ENCODE results near the gene ZNF212. TPM values are rescaled to one million over a fixed set of nuclear protein-coding genes. Genes with fewer than 3 reads are reported as not detected.

The ZNF212 gene
- polyA plus RNA-seq, 3 donors from 2014 or later, result 1.3 to 10.7 (median 3.7) TPM

GRCh38 chr7:149278396-149278795 lies 38.9 kb downstream of the ZNF212 start:
- Mint-ChIP-seq H3K27me3 (ENCODE audit: low read depth in 3 of 3) (peaks cover 0 to 4% (median 4%) of the 10 kb centered on the region in 3 donors), H3K36me3 (peaks cover 11 to 37% (median 21%) of the 10 kb centered on the region in 3 donors), H3K4me1 (peaks cover 2 to 4% of the 10 kb centered on the region in 2 donors), H3K4me3 (no peak overlapping the region), H3K27ac (no peak overlapping the region), H3K9me3 (no peaks in the 10 kb centered on the region)
- DNase-seq, result no peak

- H3K36me3 Mint-ChIP-seq, result peaks cover 11 to 32% (median 17%) of the 10 kb centered on the region in 3 donors
- no peak for DNase-seq
- peaks cover 0 to 6% (median 4%) of the 10 kb centered on the region in 3 donors for H3K27me3 Mint-ChIP-seq (ENCODE audit: low read depth in 3 of 3)
- H3K9me3 Mint-ChIP-seq, result no peaks in the 10 kb centered on the region
- no peak overlapping the region for H3K4me3 Mint-ChIP-seq
- H3K27ac Mint-ChIP-seq, result no peak overlapping the region
- peaks cover 3 to 8% of the 10 kb centered on the region in 2 donors for H3K4me1 Mint-ChIP-seq
Observed at GRCh38 chr7:149279111-149279743, 39.8 kb downstream of the ZNF212 start.

GRCh38 chr7:149280151-149280550 lies 40.7 kb downstream of the ZNF212 start:
- no peak overlapping the region for H3K27ac Mint-ChIP-seq
- no peaks in the 10 kb centered on the region for H3K9me3 Mint-ChIP-seq
- DNase-seq, result no peak
- H3K27me3 Mint-ChIP-seq (ENCODE audit: low read depth in 3 of 3), result peaks cover 0 to 6% (median 4%) of the 10 kb centered on the region in 3 donors
- H3K4me1 Mint-ChIP-seq, result peaks cover 10 to 17% of the 10 kb centered on the region in 2 donors
- H3K4me3 Mint-ChIP-seq, result no peak overlapping the region
- peaks cover 9 to 25% (median 11%) of the 10 kb centered on the region in 3 donors for H3K36me3 Mint-ChIP-seq

- no peak for DNase-seq
- Mint-ChIP-seq H3K4me1 (peaks cover 14 to 24% of the 10 kb centered on the region in 2 donors), H3K36me3 (peaks cover 9 to 24% (median 11%) of the 10 kb centered on the region in 3 donors), H3K27me3 (ENCODE audit: low read depth in 3 of 3) (peaks cover 4 to 6% (median 4%) of the 10 kb centered on the region in 3 donors), H3K9me3 (no peaks in the 10 kb centered on the region), H3K27ac (peak overlapping the region in 1 of 6 donors; percentile 28), H3K4me3 (no peak overlapping the region)
Observed at GRCh38 chr7:149280661-149281507, 41.4 kb downstream of the ZNF212 start.

GRCh38 chr7:149281508-149282330 lies 42.3 kb downstream of the ZNF212 start:
- no peak for DNase-seq
- Mint-ChIP-seq H3K36me3 (peaks cover 3 to 20% (median 8%) of the 10 kb centered on the region in 3 donors), H3K27ac (peak overlapping the region in 1 of 6 donors; percentile 28), H3K4me1 (peaks cover 23 to 32% of the 10 kb centered on the region in 2 donors), H3K27me3 (ENCODE audit: low read depth in 3 of 3) (peaks cover 4 to 6% (median 4%) of the 10 kb centered on the region in 3 donors), H3K4me3 (no peak overlapping the region), H3K9me3 (no peaks in the 10 kb centered on the region)

GRCh38 chr7:149282331-149282655 lies 42.8 kb downstream of the ZNF212 start:
- Mint-ChIP-seq H3K36me3 (peaks cover 3 to 18% (median 8%) of the 10 kb centered on the region in 3 donors), H3K4me3 (no peak overlapping the region), H3K4me1 (peaks cover 28 to 38% of the 10 kb centered on the region in 2 donors), H3K9me3 (no peaks in the 10 kb centered on the region), H3K27me3 (ENCODE audit: low read depth in 3 of 3) (peaks cover 4 to 6% (median 4%) of the 10 kb centered on the region in 3 donors), H3K27ac (peak overlapping the region in 3 of 6 donors; percentile 12 to 71 (median 55))
- no peak for DNase-seq

- H3K4me1 Mint-ChIP-seq, result peaks cover 31 to 40% of the 10 kb centered on the region in 2 donors
- H3K9me3 Mint-ChIP-seq, result no peaks in the 10 kb centered on the region
- peak overlapping the region in 1 of 6 donors; percentile 10 for H3K27ac Mint-ChIP-seq
- no peak overlapping the region for H3K4me3 Mint-ChIP-seq
- H3K36me3 Mint-ChIP-seq, result peaks cover 3 to 9% (median 3%) of the 10 kb centered on the region in 3 donors
- peaks cover 0 to 6% (median 4%) of the 10 kb centered on the region in 3 donors for H3K27me3 Mint-ChIP-seq (ENCODE audit: low read depth in 3 of 3)
- no peak for DNase-seq
Observed at GRCh38 chr7:149283321-149283720, 43.9 kb downstream of the ZNF212 start.

- H3K36me3 Mint-ChIP-seq, result peaks cover 0 to 3% (median 3%) of the 10 kb centered on the region in 3 donors
- DNase-seq, result no peak
- peaks cover 31 to 40% of the 10 kb centered on the region in 2 donors for H3K4me1 Mint-ChIP-seq
- H3K27ac Mint-ChIP-seq, result peak overlapping the region in 4 of 6 donors; percentile 60 to 76 (median 63)
- H3K27me3 Mint-ChIP-seq (ENCODE audit: low read depth in 3 of 3), result peaks cover 0 to 6% (median 4%) of the 10 kb centered on the region in 3 donors
- H3K4me3 Mint-ChIP-seq, result peak overlapping the region; percentile 79 to 95 (median 89)
- no peaks in the 10 kb centered on the region for H3K9me3 Mint-ChIP-seq
Observed at GRCh38 chr7:149284343-149284742, 44.9 kb downstream of the ZNF212 start.

- Mint-ChIP-seq H3K27me3 (ENCODE audit: low read depth in 3 of 3) (peaks cover 0 to 6% (median 4%) of the 10 kb centered on the region in 3 donors), H3K4me3 (peak overlapping the region; percentile 89 to 97 (median 92)), H3K9me3 (no peaks in the 10 kb centered on the region), H3K27ac (peak overlapping the region in 5 of 6 donors; percentile 60 to 76 (median 68)), H3K36me3 (peaks cover 0 to 3% (median 0%) of the 10 kb centered on the region in 3 donors), H3K4me1 (peaks cover 31 to 40% of the 10 kb centered on the region in 2 donors)
- DNase-seq, result peak; percentile 97
Observed at GRCh38 chr7:149284850-149285585, 45.6 kb downstream of the ZNF212 start.

- H3K36me3 Mint-ChIP-seq, result peaks cover 0 to 3% (median 0%) of the 10 kb centered on the region in 3 donors
- H3K27ac Mint-ChIP-seq, result peak overlapping the region; percentile 50 to 91 (median 75)
- H3K4me1 Mint-ChIP-seq, result peaks cover 33 to 43% of the 10 kb centered on the region in 2 donors
- peak overlapping the region; percentile 89 to 97 (median 92) for H3K4me3 Mint-ChIP-seq
- H3K9me3 Mint-ChIP-seq, result no peaks in the 10 kb centered on the region
- H3K27me3 Mint-ChIP-seq (ENCODE audit: low read depth in 3 of 3), result peaks cover 0 to 6% (median 4%) of the 10 kb centered on the region in 3 donors
- no peak for DNase-seq
Observed at GRCh38 chr7:149285603-149286002, 46.2 kb downstream of the ZNF212 start.

- no peak for DNase-seq
- H3K27me3 Mint-ChIP-seq (ENCODE audit: low read depth in 3 of 3), result peaks cover 0 to 6% (median 4%) of the 10 kb centered on the region in 3 donors
- H3K4me1 Mint-ChIP-seq, result peaks cover 44 to 56% of the 10 kb centered on the region in 2 donors
- H3K9me3 Mint-ChIP-seq, result no peaks in the 10 kb centered on the region
- H3K36me3 Mint-ChIP-seq, result peaks cover 0 to 3% (median 0%) of the 10 kb centered on the region in 3 donors
- peak overlapping the region; percentile 36 to 90 (median 47) for H3K4me3 Mint-ChIP-seq
- H3K27ac Mint-ChIP-seq, result peak overlapping the region in 2 of 6 donors; percentile 7 to 46
Observed at GRCh38 chr7:149286811-149287400, 47.5 kb downstream of the ZNF212 start.

- no peaks in the 10 kb centered on the region for H3K9me3 Mint-ChIP-seq
- no peak for DNase-seq
- peaks cover 44 to 56% of the 10 kb centered on the region in 2 donors for H3K4me1 Mint-ChIP-seq
- H3K36me3 Mint-ChIP-seq, result no peaks in the 10 kb centered on the region
- H3K27me3 Mint-ChIP-seq (ENCODE audit: low read depth in 3 of 3), result peaks cover 0 to 4% (median 3%) of the 10 kb centered on the region in 3 donors
- no peak overlapping the region for H3K4me3 Mint-ChIP-seq
- H3K27ac Mint-ChIP-seq, result no peak overlapping the region
Observed at GRCh38 chr7:149287622-149288021, 48.2 kb downstream of the ZNF212 start.
